Gastroesophageal sphincter (tissue), 4 donors: ENCODE results near the gene MAN2B2. TPM values are rescaled to one million over a fixed set of nuclear protein-coding genes. Genes with fewer than 3 reads are reported as not detected.
A peak's percentile ranks its signal among the peaks of the same experiment; 100 is the strongest.

Source experiments
- ATAC-seq: fragments of 150-250 bp; one replicate; pipeline ENCODE4 v1.9.1; 2016; ENCODE audit warnings: mild to moderate bottlenecking, moderate library complexity
- H3K27ac ChIP-seq, 4 donors: fragments of 200-600 bp; sonication (generic) in 3 of 4; 1 replicate in 3 of 4; 2 replicates in 1 of 4; pipeline ENCODE4 v1.5.1; 2016 to 2019
- H3K27me3 ChIP-seq: fragments of 200-600 bp; sonication (generic); one replicate; pipeline ENCODE4 v1.5.1; 2019
- H3K36me3 ChIP-seq, 2 donors: fragments of 200-600 bp; sonication (generic); one replicate each; pipeline ENCODE4 v1.5.1; 2019; ENCODE audit warnings: control low read depth in 1 of 2
- H3K4me1 ChIP-seq, 3 donors: fragments of 200-600 bp; sonication (generic); 1 replicate in 2 of 3; 2 replicates in 1 of 3; pipeline ENCODE4 v1.5.1; 2016 to 2019; ENCODE audit warnings: control low read depth in 2 of 3
- H3K4me3 ChIP-seq, 2 donors: fragments of 200-600 bp; sonication (generic); one replicate each; pipeline ENCODE4 v1.5.1; 2019; ENCODE audit warnings: mild to moderate bottlenecking in 1 of 2, moderate library complexity in 1 of 2
- H3K9me3 ChIP-seq, 3 donors: fragments of 200-600 bp; sonication (generic); one replicate each; pipeline ENCODE4 v1.5.1; 2017 to 2019; ENCODE audit warnings: control low read depth in 2 of 3
- EP300 ChIP-seq: sonication (generic); formaldehyde crosslinking; IDR thresholded peaks from one replicate; pipeline ENCODE4 v1.6.1; 2017; ENCODE audit warnings: antibody characterized with exemption, mild to moderate bottlenecking
- POLR2A ChIP-seq, 2 donors: fragments of 450-650 bp; IDR thresholded peaks; one replicate each; pipeline ENCODE4 v1.6.1; 2017; ENCODE audit warnings: antibody characterized with exemption in 2 of 2, mild to moderate bottlenecking in 2 of 2, moderate library complexity in 1 of 2
- POLR2AphosphoS5 ChIP-seq: sonication (generic); formaldehyde crosslinking; IDR thresholded peaks from one replicate; pipeline ENCODE4 v1.6.1; 2017; ENCODE audit warnings: antibody characterized with exemption
- WGBS, 2 donors: methylation state at CpG; one replicate each; pipeline ENCODE4 v1.1.5; 2018; ENCODE audit warnings: low coverage in 1 of 2; 5-methylcytosine and 5-hydroxymethylcytosine counted together
- total RNA-seq, 4 donors: library from RNA; depleted of rRNA; stranded (reverse); fragments of >200 nt; gene quantifications; one replicate each; pipeline ENCODE4 v1.1.0, GENCODE V29; 2016
- TF ChIP-seq, protein P1 (sequence below), 4 experiments: fragments of 200-600 bp in 2 of 4; fragments of 450-650 bp in 2 of 4; sonication (generic) in 1 of 4; IDR thresholded peaks; one replicate each; pipeline ENCODE4 v1.5.1; 2017 to 2019; ENCODE audit warnings: antibody characterized with exemption in 4 of 4, mild to moderate bottlenecking in 2 of 4, moderate library complexity in 2 of 4

The MAN2B2 gene
- total RNA-seq, 4 donors from 2014 or later: 20.3 to 39.3 (median 34.3) TPM

DNA sequence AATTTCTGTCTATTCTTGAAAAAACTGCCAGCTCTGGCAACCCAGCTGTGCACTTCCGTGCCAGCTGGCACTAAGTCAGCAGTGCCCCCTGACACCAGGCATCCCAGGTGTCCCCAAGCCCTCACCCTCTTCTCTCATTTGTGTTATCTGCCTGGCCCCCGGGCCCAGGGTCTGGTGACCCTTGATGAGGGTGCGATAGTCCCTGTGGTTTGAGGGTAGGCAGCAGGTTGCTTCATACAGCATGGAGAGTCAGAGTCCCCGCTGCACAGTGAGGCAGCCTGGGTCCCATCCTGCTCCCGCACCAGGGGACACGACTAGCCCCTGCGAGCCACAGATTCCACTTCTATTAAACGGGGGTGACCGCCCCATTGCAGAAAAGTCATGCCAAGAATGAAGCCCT lies 1.9 kb downstream of the MAN2B2 start:
- Histone ChIP-seq H3K4me3 (no peak overlapping the region), H3K36me3 (peaks cover 0 to 55% of the 10 kb centered on the region in 2 donors), H3K27me3 (no peaks in the 10 kb centered on the region), H3K27ac (no peak overlapping the region), H3K4me1 (peaks cover 0 to 27% (median 6%) of the 10 kb centered on the region in 3 donors), H3K9me3 (no peaks in the 10 kb centered on the region)
- no peak for ATAC-seq
- no peak for TF ChIP-seq EP300
- TF ChIP-seq, protein P1, sequence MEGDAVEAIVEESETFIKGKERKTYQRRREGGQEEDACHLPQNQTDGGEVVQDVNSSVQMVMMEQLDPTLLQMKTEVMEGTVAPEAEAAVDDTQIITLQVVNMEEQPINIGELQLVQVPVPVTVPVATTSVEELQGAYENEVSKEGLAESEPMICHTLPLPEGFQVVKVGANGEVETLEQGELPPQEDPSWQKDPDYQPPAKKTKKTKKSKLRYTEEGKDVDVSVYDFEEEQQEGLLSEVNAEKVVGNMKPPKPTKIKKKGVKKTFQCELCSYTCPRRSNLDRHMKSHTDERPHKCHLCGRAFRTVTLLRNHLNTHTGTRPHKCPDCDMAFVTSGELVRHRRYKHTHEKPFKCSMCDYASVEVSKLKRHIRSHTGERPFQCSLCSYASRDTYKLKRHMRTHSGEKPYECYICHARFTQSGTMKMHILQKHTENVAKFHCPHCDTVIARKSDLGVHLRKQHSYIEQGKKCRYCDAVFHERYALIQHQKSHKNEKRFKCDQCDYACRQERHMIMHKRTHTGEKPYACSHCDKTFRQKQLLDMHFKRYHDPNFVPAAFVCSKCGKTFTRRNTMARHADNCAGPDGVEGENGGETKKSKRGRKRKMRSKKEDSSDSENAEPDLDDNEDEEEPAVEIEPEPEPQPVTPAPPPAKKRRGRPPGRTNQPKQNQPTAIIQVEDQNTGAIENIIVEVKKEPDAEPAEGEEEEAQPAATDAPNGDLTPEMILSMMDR (IDR thresholded peaks at IDR 0.05): no peak
- no peak for TF ChIP-seq POLR2A (IDR thresholded peaks at IDR 0.05)
- no peak for TF ChIP-seq POLR2AphosphoS5
- 80 to 100% methylated on average over 1 to 2 of the region's 9 CpGs for WGBS, 2 donors

DNA sequence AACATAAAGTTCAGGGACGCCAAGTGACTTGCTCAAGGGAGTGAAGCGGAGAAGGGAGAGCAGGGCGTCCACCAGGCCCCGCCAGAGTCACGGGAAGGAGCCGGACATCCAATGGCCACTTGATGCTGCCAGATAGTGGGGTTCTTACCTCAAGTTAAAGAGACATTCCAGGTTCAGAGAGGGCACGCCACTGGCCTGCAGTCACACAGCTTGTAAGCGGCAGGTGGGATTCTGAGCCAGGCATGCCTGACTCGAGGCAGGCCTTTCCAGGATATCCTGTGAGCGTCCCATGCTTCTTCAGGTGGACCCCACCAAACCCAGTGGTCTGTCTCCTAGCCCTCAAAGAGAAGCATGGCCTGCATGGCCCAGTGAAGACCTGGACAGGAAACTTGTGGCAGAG lies 2.4 kb downstream of the MAN2B2 start:
- H3K27ac ChIP-seq: no peak overlapping the region
- TF ChIP-seq EP300 (no peak), POLR2A (IDR thresholded peaks at IDR 0.05) (no peak), POLR2AphosphoS5 (no peak)
- TF ChIP-seq, protein P1 (IDR thresholded peaks at IDR 0.05): no peak
- no peak for ATAC-seq
- H3K4me1 ChIP-seq: peaks cover 0 to 27% (median 6%) of the 10 kb centered on the region in 3 donors
- H3K9me3 ChIP-seq: peaks cover 0 to 3% (median 0%) of the 10 kb centered on the region in 3 donors
- WGBS, 2 donors: 100% methylated on average over 1 of the region's 10 CpGs; no CpG with 5 or more reads in 1 of the 2 donors
- peaks cover 0 to 60% of the 10 kb centered on the region in 2 donors for H3K36me3 ChIP-seq
- H3K4me3 ChIP-seq: no peak overlapping the region
- no peaks in the 10 kb centered on the region for H3K27me3 ChIP-seq

DNA sequence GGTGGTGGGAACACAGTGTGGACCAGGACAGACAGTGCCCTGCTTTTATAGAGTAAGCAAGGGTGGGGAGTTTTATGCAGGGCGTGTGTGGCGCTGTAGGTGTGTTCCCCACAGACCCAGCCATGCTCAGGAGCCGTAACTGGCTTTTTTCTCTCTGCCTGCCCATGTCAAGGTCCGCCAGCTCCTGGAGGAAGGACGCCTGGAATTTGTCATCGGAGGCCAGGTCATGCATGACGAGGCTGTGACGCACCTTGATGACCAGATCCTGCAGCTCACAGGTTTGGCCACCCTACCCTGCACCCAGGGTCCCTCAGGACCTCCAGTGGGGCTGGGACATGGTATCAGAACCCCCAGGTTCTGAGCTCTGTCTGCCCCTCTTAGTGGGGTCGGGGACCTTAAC lies 3.2 kb downstream of the MAN2B2 start:
- Histone ChIP-seq H3K27ac (no peak overlapping the region), H3K36me3 (peaks cover 0 to 68% of the 10 kb centered on the region in 2 donors), H3K27me3 (no peaks in the 10 kb centered on the region), H3K4me3 (no peak overlapping the region), H3K4me1 (peaks cover 0 to 27% (median 6%) of the 10 kb centered on the region in 3 donors), H3K9me3 (peaks cover 0 to 11% (median 0%) of the 10 kb centered on the region in 3 donors)
- TF ChIP-seq, protein P1 (IDR thresholded peaks at IDR 0.05): no peak
- TF ChIP-seq EP300: no peak
- TF ChIP-seq POLR2AphosphoS5: no peak
- no peak for TF ChIP-seq POLR2A (IDR thresholded peaks at IDR 0.05)
- no peak for ATAC-seq
- 83 to 96% methylated on average over 3 to 6 of the region's 9 CpGs for WGBS, 2 donors

DNA sequence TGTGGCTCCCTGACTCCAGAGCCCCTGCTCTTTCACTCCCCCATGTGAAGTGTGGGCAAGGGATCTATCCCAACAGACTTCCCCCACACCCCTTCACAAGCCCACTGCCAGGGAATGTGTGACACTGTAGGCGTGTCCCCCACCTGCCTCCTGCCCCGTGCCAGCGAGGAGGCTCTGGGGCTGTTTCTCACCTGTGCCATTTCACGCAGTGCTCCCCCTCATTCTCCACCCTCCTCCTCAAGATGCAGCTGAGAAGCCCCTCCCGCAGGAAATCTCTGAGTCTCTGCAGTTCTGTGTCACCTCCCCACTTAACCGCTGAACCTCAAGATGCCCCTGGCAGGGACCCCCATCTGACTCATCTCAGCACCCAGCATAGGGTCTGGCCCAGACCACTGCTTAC lies 5.4 kb downstream of the MAN2B2 start:
- Histone ChIP-seq H3K27ac (no peak overlapping the region), H3K4me3 (no peak overlapping the region), H3K27me3 (no peaks in the 10 kb centered on the region), H3K4me1 (peaks cover 0 to 13% (median 0%) of the 10 kb centered on the region in 3 donors), H3K9me3 (peaks cover 0 to 19% (median 0%) of the 10 kb centered on the region in 3 donors), H3K36me3 (peaks cover 0 to 87% of the 10 kb centered on the region in 2 donors)
- TF ChIP-seq POLR2AphosphoS5: no peak
- no peak for TF ChIP-seq POLR2A (IDR thresholded peaks at IDR 0.05)
- no peak for TF ChIP-seq EP300
- TF ChIP-seq, protein P1 (IDR thresholded peaks at IDR 0.05): no peak
- ATAC-seq: peak; percentile 3
- WGBS, 2 donors: 96% methylated on average over 6 of the region's 6 CpGs; no CpG with 5 or more reads in 1 of the 2 donors

DNA sequence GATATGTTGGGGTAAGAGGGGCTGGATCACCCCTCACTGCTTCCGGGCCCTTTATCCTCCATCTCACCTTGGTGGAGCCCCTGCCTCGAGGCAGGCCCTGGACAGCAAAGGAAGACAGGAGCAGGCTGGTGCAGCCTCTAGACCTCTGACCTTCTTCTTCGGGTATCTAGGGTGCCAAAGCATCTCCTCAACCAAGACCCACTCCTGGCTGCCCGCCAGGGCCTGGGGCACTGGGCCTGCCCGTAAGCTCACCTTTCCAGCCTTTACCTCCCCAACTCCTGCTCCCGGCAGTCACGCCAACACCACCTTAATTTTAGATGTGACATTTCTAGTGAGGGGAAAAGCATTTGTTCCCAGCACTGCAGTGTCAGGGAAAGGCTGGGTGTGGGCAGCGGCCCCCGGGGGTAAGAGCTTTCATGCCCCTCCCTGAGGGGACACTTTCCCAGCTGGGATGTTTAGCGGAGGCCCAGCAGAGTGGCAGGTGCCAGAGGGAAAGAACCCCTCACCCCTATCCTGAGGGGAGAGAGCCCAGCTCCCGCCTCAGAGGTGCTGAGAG lies 6.7 kb downstream of the MAN2B2 start:
- Histone ChIP-seq H3K4me1 (peaks cover 0 to under 1% (median 0%) of the 10 kb centered on the region in 3 donors), H3K27me3 (no peaks in the 10 kb centered on the region), H3K36me3 (peaks cover 0 to 91% of the 10 kb centered on the region in 2 donors), H3K4me3 (no peak overlapping the region), H3K9me3 (peaks cover 0 to 19% (median 0%) of the 10 kb centered on the region in 3 donors), H3K27ac (no peak overlapping the region)
- TF ChIP-seq POLR2A (IDR thresholded peaks at IDR 0.05): no peak
- TF ChIP-seq, protein P1 (IDR thresholded peaks at IDR 0.05): no peak
- no peak for TF ChIP-seq POLR2AphosphoS5
- no peak for TF ChIP-seq EP300
- no peak for ATAC-seq
- WGBS, 2 donors: 93 to 100% methylated on average over 3 to 5 of the region's 11 CpGs
